ENCODE data around the gene TCF19.

Gene TCF19

GRCh38 chr6:31158140-31158862 lies at the start of gene TCF19:
Gene TCF19 (plus strand): TSS chr6:31158589. CDS start chr6:31159470, 881 bp downstream.
- peak; percentile 99 for DNase-seq

GRCh38 chr6:31110825-31111582 lies 47.4 kb upstream of the TCF19 start:
- DNase-seq = no peak

DNA sequence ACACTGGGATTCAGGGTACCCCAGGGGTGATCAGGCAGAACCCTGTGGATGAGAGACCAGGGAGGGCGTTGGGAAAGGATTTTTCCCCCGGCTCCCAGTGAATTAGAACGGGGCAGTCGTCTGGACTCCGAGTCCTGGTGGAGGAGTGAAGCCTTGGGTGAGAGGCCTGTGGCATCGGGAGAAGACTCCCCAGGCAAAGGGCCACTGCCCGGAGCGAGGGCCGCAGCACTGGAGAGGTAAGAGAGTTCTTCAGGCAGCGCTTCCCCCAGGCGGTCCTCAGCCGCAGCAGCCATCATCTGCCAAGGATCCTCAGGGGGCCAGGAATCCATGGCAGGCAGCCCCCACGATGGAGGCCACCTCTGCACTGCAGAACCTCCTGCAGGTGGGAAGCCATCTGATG lies 46.7 kb upstream of the TCF19 start:
- DNase-seq = no peak

GRCh38 chr6:31112478-31112877 lies 45.9 kb upstream of the TCF19 start, which contains the start of gene C6orf15:
Gene C6orf15 (minus strand): TSS chr6:31112575. CDS start chr6:31112555, 20 bp downstream.
- no peak for DNase-seq

DNA sequence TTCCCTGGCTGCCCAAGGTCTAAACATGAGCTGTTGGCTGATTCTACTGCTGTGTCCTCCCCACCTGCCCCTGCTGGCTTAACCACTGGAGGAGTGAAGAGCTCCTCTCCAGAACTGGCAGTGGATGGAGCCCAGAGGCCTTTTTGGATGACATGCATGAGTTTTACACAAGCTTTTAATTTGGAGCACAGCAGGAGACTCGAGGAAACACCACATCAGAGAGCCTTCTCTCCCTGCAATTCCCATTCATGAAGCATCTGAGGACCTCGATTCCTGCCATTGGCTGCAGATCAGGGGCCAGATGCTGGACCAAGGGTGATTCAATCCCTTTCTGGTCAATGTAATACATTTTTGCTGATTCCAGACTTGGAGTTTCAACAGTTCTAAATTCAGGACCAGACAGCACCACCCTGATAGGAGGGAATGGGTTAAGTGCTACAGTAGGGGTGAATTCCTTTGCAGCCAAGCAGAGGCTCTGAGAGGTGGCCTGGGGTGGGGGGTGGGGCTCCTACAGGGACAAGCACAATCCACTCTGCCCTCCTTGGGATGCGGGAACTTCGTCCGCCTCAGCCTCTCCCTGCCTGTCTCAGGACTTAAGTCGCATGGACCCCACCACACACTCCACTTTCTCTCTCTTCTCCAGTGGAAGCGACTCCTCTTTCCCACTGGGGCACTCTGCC lies 44.4 kb upstream of the TCF19 start:
- DNase-seq = no peak

- DNase-seq = no peak
Observed at GRCh38 chr6:31114541-31114878, 43.9 kb upstream of the TCF19 start, which contains the start of gene PSORS1C1. Gene PSORS1C1 (plus strand): TSS chr6:31114800. CDS start chr6:31129633, 14,833 bp downstream.

GRCh38 chr6:31114970-31115849 lies 43.2 kb upstream of the TCF19 start:
- DNase-seq = peak; percentile 27

DNA sequence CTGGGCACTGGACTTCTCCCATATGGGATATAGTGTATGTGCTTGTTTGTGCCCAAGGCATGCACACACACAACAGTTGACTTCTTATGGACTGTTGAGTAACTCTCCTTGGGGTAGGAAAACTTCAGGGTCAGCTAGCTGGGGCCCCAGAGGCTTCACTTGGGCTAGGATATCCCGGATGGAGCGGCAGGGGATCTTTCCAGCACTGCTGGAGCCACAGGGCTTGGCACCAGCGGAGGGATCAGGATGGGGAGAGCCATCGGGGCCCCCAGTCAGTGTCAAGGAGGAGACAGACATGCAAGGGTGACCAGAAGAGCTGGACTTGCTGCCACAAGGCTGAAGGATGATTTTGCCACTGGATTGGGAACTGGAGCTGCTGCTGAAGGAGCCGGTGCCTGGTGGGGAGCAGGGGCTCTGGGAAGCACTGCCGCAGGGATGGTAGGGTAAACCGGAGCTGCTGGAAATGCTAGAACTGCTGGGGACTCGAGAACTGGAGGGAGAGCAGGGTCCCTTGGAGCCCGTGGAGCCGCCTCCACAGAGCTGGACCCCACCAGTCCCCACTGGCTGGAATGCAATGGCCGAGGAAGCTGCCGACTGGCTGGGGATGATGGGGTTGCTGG lies 42.3 kb upstream of the TCF19 start:
- DNase-seq = no peak

DNA sequence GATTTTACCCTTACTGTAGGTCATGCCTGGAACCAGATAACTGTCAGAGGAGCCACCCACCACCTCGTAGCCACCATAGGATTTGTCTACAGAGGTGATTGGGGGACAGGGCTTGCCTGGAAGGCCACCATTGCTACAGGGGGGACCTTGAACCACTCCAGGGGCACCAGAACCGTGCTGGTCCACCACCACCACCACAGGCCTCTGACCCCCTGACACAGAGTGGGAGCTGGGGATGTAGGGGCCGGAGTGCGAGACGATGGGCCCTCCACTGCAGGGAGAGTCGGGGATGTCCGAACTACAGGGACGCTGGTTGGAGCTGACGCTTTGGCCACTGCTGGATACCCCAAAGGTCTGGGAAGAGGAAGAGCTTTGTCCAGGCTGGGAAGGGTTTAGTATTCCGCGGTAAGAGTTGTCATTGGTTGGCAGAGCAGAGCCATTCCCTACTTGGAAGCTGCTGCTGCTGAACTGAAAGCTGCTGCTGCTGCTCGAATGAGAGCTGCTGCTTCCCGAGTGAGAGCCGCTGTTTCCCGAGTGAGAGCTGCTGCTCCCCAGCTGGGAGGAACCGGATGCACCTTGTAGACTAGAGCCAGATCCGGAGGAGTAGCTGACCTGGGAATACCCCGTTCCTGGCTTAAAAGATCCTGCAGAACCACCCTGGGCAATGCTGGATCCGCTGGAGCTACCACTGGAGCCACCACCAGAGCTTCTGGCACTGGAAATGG lies 41.6 kb upstream of the TCF19 start:
- no peak for DNase-seq

DNA sequence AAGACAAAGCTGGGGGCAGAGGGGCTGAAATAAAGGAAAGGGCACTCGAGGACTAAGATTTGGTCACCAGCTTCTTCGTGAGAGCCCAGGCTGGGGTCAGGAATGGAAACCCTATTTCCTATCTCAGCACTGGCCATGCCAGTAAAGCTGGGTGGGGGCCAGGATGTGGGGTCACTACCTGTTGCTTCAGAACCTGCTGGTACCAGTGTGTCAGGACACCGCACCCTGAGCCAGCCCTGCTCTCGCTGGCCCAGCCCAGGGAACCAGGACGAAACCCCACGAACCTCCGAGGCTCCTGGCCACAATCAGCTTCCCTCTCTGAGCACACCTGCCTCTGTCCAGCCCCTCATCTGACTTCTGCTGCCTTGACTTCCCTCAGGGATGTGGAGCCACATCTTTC lies 40.2 kb upstream of the TCF19 start:
- no peak for DNase-seq

GRCh38 chr6:31120151-31120915 lies 38.1 kb upstream of the TCF19 start, which contains the start of gene CDSN:
Gene CDSN (minus strand): TSS chr6:31120446. CDS start chr6:31120419, 27 bp downstream.
- peak; percentile 41 for DNase-seq

DNA sequence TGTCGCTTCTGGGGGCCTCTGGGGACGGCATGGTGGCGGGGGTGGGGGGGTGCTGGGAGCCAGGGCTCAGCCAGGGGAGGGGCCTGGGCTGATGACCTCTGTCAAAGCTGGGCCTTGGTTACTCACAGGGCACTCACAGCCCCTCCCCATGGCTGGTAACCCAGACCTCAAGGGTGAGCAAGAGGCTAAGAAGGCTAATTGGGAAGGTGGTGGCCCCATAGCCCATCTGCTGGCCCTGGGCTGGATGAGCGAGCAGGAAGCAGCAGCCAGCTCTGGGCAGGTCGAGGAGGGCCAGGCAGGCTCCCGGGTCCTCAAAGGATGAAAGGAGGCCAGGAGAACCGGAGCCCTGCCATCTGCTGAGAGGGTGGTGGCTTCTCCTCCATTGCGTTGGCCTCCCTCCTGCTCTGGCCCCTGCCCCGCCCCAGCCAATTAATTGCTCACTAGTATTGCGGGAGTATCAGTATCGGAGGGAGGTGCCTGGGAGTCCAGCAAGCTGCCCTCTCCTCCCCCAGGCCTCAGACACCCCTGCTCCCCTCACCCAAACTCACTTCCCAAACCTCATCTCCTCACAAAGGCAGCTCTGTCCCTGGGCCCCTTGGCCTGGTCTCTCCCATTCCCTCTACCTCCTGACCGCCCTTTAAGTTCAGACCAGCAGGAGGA lies 37.1 kb upstream of the TCF19 start:
- DNase-seq = no peak

GRCh38 chr6:31122791-31123706 lies 35.3 kb upstream of the TCF19 start:
- peak; percentile 11 for DNase-seq

- DNase-seq = no peak
Observed at GRCh38 chr6:31125162-31125561, 33.2 kb upstream of the TCF19 start.

DNA sequence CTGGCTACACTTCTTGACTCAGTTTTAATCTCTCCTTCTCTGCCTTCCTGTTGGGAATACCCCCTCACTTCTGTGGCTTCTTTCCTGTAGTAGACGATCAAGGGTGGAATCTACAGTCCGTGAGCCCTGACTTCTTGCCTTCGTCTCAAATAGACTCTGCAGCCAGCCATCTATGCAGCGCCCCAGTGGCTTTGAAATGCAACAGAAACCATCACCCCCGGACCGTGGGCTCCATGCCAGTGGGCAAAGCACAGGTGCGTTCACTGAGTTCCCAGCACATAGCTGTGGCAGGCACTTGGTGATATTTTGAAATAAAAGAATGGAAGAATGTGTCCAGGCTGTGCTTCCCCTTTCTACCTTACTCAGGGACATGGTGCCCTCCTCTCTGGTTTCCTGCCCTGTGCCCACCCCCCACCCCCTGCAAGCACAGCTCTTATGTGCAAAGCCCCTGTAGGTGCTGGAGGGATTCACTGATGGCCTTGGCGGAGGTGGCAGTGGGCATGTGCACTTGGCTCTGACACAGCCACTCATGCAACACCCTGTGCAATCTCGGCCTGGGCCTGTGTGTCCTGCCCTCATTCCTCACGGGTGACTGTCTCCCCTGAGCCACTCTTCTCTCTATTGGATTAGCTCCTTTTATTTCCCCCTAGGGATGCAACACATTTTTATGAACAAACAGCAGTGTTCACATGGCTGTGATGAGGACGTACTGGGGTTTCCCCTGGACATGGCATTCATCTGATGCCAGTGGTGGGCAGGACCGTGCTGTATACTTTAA lies 32.6 kb upstream of the TCF19 start:
- no peak for DNase-seq

GRCh38 chr6:31126396-31127175 lies 31.8 kb upstream of the TCF19 start:
- DNase-seq = peak; percentile 33

DNA sequence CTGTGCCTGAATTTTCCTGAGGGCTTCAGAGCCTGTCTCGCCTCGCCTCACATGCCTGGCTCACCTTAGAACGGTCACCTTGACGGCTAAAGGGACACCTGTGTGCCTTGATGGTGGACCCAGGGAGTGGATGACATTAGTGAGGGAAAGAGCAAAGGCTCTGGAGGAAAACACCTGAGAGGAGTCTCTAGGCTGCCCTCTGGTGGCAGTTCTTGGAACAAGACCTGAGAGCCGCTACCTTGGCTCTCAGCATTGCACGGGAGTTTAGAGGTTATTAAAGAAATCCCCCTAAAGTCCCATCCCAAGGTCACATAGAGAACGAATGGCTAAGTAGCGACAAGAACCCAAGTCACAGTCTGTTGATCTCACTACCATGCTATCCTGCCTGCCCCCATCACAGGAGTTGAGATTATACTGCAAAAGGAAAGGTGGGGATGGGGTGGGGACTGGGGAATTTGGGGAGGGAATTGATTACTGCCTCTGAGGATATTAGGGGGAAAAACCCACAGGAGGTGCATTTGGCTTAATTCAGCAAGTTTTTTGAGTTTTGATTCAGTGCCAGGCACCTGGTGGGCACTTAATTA lies 30.2 kb upstream of the TCF19 start:
- DNase-seq = peak; percentile 60
